Thyroid gland (tissue), 4 donors: ENCODE data around the gene PHKG1.

Experiments
- CTCF ChIP-seq, 6 experiments: fragments of 200-600 bp in 3 of 6; fragments of 450-650 bp in 3 of 6; sonication (generic) in 3 of 6; IDR thresholded peaks; one replicate each; pipeline ENCODE4 v1.5.1; 2016 to 2019; ENCODE audit warnings: antibody characterized with exemption in 6 of 6, mild to moderate bottlenecking in 2 of 6, inconsistent platforms in 1 of 6, moderate library complexity in 1 of 6
- POLR2A ChIP-seq, 2 donors: fragments of 450-650 bp; IDR thresholded peaks; one replicate each; pipeline ENCODE4 v1.6.1; 2017; ENCODE audit warnings: antibody characterized with exemption in 2 of 2, mild to moderate bottlenecking in 2 of 2, moderate library complexity in 1 of 2

GRCh38 chr7:56053379-56053778 is 39.4 kb downstream of the PHKG1 start:
- TF ChIP-seq CTCF (IDR thresholded peaks at IDR 0.05) (no peak), POLR2A (IDR thresholded peaks at IDR 0.05) (no peak)
